Measurements from ENCODE around the gene FBRS.
"Not testable (repeated sequence)": the region's sequence is repeated elsewhere in the genome, so short reads cannot be mapped to it uniquely, and the experiment has no call there.

Gene FBRS

DNA sequence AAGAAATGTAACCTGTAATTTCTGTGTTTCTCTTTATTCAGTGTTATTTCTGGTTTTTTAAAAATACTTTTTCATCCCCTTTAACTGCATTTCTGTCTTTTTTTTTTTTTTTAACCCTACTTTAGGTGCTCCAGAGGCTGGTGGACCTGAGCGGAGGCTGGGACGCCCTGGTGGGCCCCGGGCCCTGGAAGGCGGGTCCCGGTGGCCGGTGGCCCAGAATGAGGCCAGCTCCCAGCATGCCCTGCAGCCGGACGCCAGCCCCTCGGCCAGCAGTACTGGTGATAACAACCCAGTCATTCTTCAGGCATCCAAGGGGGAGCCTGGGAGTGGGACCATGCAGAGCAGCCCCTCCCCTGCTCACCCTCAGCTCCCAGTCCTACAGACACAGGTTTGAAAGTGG lies 42.3 kb downstream of the FBRS start:
- DNase-seq = no peak

DNA sequence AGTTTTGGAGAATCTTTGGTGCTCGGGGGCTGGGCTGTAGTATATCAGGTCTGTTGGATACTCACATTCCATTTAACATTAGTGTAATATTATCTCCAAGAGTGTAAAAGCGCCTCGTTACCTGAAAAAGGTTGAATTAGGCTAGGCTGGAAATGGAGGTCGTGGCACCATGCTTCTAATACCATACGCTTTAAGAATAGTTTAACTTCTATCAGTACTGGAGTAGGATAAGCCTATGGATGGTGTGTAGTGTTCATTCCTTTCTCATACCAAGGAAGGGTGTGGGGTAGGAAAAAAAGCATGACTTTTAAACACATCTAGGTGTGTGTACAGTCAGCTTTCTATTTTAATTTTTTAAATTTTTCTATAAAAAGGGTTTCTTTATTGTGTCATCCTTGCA lies 42.7 kb downstream of the FBRS start:
- no peak for DNase-seq

DNA sequence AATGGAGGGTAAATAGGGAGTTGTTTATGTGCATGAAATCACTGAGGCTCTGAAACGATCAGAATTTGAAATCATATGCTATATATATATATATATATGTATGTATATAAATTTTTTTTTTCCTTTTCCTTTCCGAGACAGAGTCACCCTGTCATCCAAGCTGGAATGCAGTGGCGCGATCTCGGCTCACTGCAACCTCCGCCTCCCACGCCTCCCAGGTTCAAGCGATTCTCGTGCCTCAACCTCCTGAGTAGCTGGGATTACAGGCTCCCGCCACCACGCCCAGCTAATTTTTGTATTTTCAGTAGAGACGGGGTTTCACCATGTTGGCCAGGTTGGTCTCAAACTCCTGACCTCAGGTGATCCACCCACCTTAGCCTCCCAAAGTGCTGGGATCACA lies 44.8 kb downstream of the FBRS start:
- DNase-seq = not testable (repeated sequence)

DNA sequence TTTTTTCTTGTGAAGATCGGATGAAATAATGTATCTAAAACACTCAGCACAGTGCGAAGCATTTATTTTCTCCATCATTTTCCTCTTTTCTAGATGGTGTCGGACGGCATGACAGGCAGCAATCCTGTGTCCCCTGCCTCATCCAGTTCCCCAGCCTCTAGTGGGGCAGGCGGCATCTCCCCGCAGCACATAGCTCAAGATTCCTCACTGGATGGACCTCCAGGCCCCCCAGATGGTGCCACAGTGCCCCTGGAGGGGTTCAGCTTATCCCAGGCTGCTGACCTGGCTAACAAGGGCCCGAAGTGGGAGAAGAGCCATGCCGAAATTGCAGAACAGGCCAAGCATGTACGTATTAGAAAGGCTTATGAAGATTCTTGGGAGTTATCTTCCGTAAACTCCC lies 45.7 kb downstream of the FBRS start:
- no peak for DNase-seq

DNA sequence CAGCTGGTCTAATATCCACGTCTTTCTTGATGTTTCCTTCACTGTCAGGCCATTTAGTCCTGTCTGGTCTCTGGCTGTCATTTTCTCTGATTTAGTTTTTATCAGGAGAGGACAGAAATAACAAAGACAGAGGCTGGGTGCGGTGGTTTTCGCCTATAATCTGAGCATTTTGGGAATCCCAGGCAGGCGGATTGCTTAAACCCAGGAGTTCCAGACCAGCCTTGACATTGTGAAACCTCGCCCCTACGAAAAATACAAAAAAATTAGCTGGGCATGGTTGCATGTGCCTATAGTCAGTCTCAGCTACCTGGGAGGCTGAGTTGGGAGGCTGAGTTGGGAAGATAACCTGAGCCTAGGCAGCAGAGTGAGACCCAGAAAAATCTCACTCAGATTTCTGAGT lies 47.8 kb downstream of the FBRS start:
- no peak for DNase-seq

DNA sequence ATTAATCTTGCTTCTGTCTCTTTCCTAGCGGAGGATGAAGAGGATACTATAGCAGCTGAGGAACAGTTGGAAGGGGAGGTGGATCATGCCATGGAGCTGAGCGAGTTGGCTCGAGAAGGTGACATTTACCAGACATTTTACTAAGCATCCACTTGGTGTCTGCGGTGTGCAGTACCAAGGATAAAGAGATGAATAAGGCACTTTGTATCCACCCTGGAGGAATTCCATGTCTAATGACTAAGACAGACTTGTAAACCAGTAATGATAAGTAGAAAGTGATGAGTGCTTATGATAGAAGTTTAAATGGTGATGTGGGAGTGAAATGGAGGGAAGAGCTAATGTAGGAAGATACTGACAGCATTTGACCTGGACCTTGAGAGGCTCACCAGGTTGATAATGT lies 52.7 kb downstream of the FBRS start:
- DNase-seq = no peak

DNA sequence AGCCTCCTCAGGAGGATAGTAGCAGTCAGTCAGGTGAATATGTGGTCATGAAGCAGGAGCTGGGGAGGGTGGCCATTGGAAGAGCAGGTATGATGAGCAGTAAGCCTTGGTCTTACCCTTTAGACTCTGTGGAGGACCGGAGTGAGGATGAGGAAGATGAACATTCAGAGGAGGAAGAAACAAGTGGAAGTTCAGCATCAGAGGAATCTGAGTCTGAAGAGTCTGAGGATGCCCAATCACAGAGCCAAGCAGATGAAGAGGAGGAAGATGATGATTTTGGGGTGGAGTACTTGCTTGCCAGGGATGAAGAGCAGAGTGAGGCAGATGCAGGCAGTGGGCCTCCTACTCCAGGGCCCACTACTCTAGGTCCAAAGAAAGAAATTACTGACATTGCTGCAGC lies 53.5 kb downstream of the FBRS start:
- DNase-seq = no peak

DNA sequence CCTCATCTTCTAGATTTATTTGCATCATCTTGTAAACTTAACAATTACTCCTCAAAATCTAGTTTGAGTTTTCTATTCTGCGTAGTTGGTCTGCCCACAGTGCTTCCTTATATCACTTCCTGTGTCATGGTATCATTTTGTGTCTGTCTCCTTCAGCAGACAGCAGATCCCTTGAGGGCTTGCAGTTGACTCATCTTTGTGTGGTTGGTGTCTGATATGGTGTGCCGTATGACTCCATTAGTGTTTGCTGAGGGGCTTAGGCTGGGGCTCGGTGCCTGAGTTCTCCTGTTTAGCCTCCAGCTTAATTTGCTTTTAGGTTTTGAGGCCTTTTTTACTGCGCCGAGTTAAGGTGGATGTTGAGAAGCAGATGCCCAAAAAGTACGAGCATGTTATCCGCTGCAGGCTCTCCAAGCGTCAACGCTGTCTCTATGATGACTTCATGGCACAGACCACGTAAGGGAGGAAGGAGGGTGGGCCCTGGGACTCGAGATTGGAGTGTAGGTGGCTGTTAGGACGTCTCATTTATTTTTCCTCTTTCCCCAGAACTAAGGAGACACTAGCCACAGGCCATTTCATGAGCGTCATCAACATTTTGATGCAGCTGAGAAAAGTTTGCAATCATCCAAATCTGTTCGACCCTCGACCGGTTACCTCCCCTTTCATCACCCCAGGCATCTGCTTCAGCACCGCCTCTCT lies 57.7 kb downstream of the FBRS start:
- DNase-seq = no peak

DNA sequence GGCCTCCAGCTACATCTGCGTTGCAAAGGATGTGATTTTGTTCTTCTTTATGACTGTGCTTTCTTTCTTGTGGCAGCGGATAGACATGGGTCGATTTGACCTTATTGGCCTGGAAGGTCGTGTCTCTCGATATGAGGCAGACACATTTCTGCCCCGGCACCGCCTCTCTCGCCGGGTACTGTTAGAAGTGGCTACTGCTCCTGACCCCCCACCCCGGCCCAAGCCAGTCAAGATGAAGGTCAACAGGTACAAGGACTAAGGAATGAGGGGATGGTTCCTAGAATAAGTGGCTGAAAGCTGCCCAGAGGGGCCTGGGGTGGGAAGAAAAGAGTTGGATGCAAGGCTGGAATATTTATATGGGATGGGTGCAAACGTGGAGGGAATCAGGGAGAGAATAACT lies 61.9 kb downstream of the FBRS start:
- DNase-seq = no peak
